NCI-H2171 treated with DMSO at 0.1 percent for 48 hours (cell line): ENCODE results near the gene CLDN22.
"Not testable (repeated sequence)": the region's sequence is repeated elsewhere in the genome, so short reads cannot be mapped to it uniquely, and the experiment has no call there.

ENCODE experiments used
- DNase-seq: peaks from one replicate; lab custom pipeline; 2025; lab: John Stamatoyannopoulos, UW

CLDN22 gene

GRCh38 chr4:183347146-183347545, 27.1 kb upstream of the CLDN22 start:
- no peak for DNase-seq

GRCh38 chr4:183345261-183345660, 25.2 kb upstream of the CLDN22 start:
- no peak for DNase-seq

- no peak for DNase-seq
These were observed 24.6 kb upstream of the CLDN22 start for GRCh38 chr4:183344523-183345255.

GRCh38 chr4:183343730-183344129, 23.7 kb upstream of the CLDN22 start:
- no peak for DNase-seq

- no peak for DNase-seq
These were observed 22.8 kb upstream of the CLDN22 start for GRCh38 chr4:183342541-183343533.

- no peak for DNase-seq
These were observed 17.8 kb upstream of the CLDN22 start for GRCh38 chr4:183337833-183338232.

GRCh38 chr4:183337349-183337748, 17.3 kb upstream of the CLDN22 start:
- no peak for DNase-seq

GRCh38 chr4:183335369-183335940, 15.4 kb upstream of the CLDN22 start:
- no peak for DNase-seq

- DNase-seq, result no peak
These were observed 13.9 kb upstream of the CLDN22 start for GRCh38 chr4:183333983-183334382.

GRCh38 chr4:183333202-183333601, 13.1 kb upstream of the CLDN22 start:
- no peak for DNase-seq

- DNase-seq, result no peak
These were observed 12.4 kb upstream of the CLDN22 start for GRCh38 chr4:183332447-183332846.

GRCh38 chr4:183330841-183331240, 10.8 kb upstream of the CLDN22 start:
- no peak for DNase-seq

- no peak for DNase-seq
These were observed 10.1 kb upstream of the CLDN22 start for GRCh38 chr4:183329954-183330742.

GRCh38 chr4:183329244-183329643, 9.2 kb upstream of the CLDN22 start:
- DNase-seq, result no peak

- no peak for DNase-seq
These were observed 8.8 kb upstream of the CLDN22 start for GRCh38 chr4:183328832-183329231.

- DNase-seq, result no peak
These were observed 7.8 kb upstream of the CLDN22 start for GRCh38 chr4:183327827-183328226.

- no peak for DNase-seq
These were observed 6.8 kb upstream of the CLDN22 start for GRCh38 chr4:183326853-183327252.

GRCh38 chr4:183326387-183326786, 6.3 kb upstream of the CLDN22 start:
- DNase-seq, result not testable (repeated sequence)

- no peak for DNase-seq
These were observed 4.5 kb upstream of the CLDN22 start for GRCh38 chr4:183324619-183325018.

GRCh38 chr4:183324056-183324455, 4.0 kb upstream of the CLDN22 start:
- DNase-seq, result not testable (repeated sequence)

- no peak for DNase-seq
These were observed 3.2 kb upstream of the CLDN22 start for GRCh38 chr4:183323295-183323694.

- no peak for DNase-seq
These were observed 2.2 kb upstream of the CLDN22 start, which contains the start of gene CLDN24 for GRCh38 chr4:183322326-183322725. CLDN24 (minus strand) TSS chr4:183322426; CDS start chr4:183322426, 0 bp downstream.
